HT1080 (cell line): ENCODE results near the gene OLFML2A. TPM values are rescaled to one million over a fixed set of nuclear protein-coding genes. Genes with fewer than 3 reads are reported as not detected.

Experiments
- DNase-seq: peaks from one replicate; pipeline ENCODE4 v3.0.0-alpha.2; 2015; ENCODE audit warnings: low read depth
- total RNA-seq: library from RNA; depleted of rRNA; stranded (reverse); fragments of >200 nt; shearing (Covaris generic); gene quantifications from 2 replicates; pipeline ENCODE4 v1.2.3, GENCODE V29; 2014

OLFML2A gene
- total RNA-seq, 1 experiment from 2014 or later, result 0.69 TPM

GRCh38 chr9:124774129-124774978, 2.6 kb upstream of the OLFML2A start:
- DNase-seq, result peak; percentile 83

GRCh38 chr9:124776618-124776953, 347 bp upstream of the OLFML2A start:
- DNase-seq, result no peak

GRCh38 chr9:124778575-124779367, 1.8 kb downstream of the OLFML2A start:
- no peak for DNase-seq

- DNase-seq, result peak; percentile 92
These were observed 2.6 kb downstream of the OLFML2A start for GRCh38 chr9:124779368-124780059.

- no peak for DNase-seq
These were observed 3.3 kb downstream of the OLFML2A start for GRCh38 chr9:124780060-124780756.

GRCh38 chr9:124780757-124781151, 3.8 kb downstream of the OLFML2A start:
- DNase-seq, result no peak

GRCh38 chr9:124781967-124782660, 5.2 kb downstream of the OLFML2A start:
- no peak for DNase-seq

- DNase-seq, result no peak
These were observed 6.0 kb downstream of the OLFML2A start for GRCh38 chr9:124782661-124783574.

GRCh38 chr9:124783830-124784229, 6.9 kb downstream of the OLFML2A start:
- DNase-seq, result no peak

GRCh38 chr9:124784509-124784908, 7.6 kb downstream of the OLFML2A start:
- DNase-seq, result peak; percentile 31

GRCh38 chr9:124786881-124787573, 10.1 kb downstream of the OLFML2A start:
- no peak for DNase-seq

- DNase-seq, result no peak
These were observed 11.7 kb downstream of the OLFML2A start for GRCh38 chr9:124788542-124789217.

GRCh38 chr9:124789531-124789930, 12.6 kb downstream of the OLFML2A start:
- no peak for DNase-seq

- no peak for DNase-seq
These were observed 13.4 kb downstream of the OLFML2A start for GRCh38 chr9:124790301-124790700.

GRCh38 chr9:124790801-124791505, 14.0 kb downstream of the OLFML2A start:
- DNase-seq, result no peak

GRCh38 chr9:124792257-124793014, 15.5 kb downstream of the OLFML2A start:
- no peak for DNase-seq

GRCh38 chr9:124793015-124793541, 16.1 kb downstream of the OLFML2A start:
- no peak for DNase-seq
